Stomach (tissue), 4 donors: ENCODE data around the gene RHOT2.

Source experiments
- CTCF ChIP-seq, 7 experiments: fragments of 450-650 bp in 4 of 7; fragments of 200-600 bp in 3 of 7; sonication (generic) in 3 of 7; IDR thresholded peaks; one replicate each; pipeline ENCODE4 v1.5.1; 2016 to 2019; ENCODE audit warnings: antibody characterized with exemption in 7 of 7, control low read depth in 2 of 7, mild to moderate bottlenecking in 1 of 7
- EP300 ChIP-seq: sonication (generic); formaldehyde crosslinking; IDR thresholded peaks from one replicate; pipeline ENCODE4 v1.6.1; 2017; ENCODE audit warnings: antibody characterized with exemption
- POLR2A ChIP-seq, 4 donors: fragments of 450-650 bp; IDR thresholded peaks; one replicate each; pipeline ENCODE4 v1.6.1; 2016; ENCODE audit warnings: antibody characterized with exemption in 4 of 4, control low read depth in 2 of 4, mild to moderate bottlenecking in 1 of 4, moderate library complexity in 1 of 4
- POLR2AphosphoS5 ChIP-seq, 3 donors: sonication (generic); formaldehyde crosslinking; IDR thresholded peaks; one replicate each; pipeline ENCODE4 v1.6.1; 2016; ENCODE audit warnings: antibody characterized with exemption in 3 of 3

- TF ChIP-seq POLR2A (IDR thresholded peaks at IDR 0.05) (no peak), CTCF (IDR thresholded peaks at IDR 0.05) (peak in 4 of 7 experiments; percentile 19 to 47 (median 32)), EP300 (no peak), POLR2AphosphoS5 (IDR thresholded peaks at IDR 0.05) (peak in 1 of 3 donors; percentile 18)
These were observed 18.0 kb downstream of the RHOT2 start for GRCh38 chr16:685967-686366.
